Esophagus squamous epithelium (tissue), 4 donors: ENCODE data around the gene TLCD1.

Source experiments
- CTCF ChIP-seq, 6 experiments: fragments of 450-650 bp in 4 of 6; fragments of 200-600 bp in 2 of 6; sonication (generic) in 2 of 6; IDR thresholded peaks; one replicate each; pipeline ENCODE4 v1.5.1; 2016 to 2019; ENCODE audit warnings: antibody characterized with exemption in 6 of 6, mild to moderate bottlenecking in 4 of 6, moderate library complexity in 4 of 6
- POLR2A ChIP-seq, 4 donors: fragments of 450-650 bp; IDR thresholded peaks; one replicate each; pipeline ENCODE4 v1.6.1; 2017; ENCODE audit warnings: antibody characterized with exemption in 4 of 4, mild to moderate bottlenecking in 4 of 4, moderate library complexity in 3 of 4

- no peak for TF ChIP-seq POLR2A (IDR thresholded peaks at IDR 0.05)
- no peak for TF ChIP-seq CTCF (IDR thresholded peaks at IDR 0.05)
Observed at GRCh38 chr17:28748852-28749515, 23.0 kb upstream of the TLCD1 start.
